ENCODE data around the gene FFAR4.

GRCh38 chr10:93518531-93518930 is 47.9 kb upstream of the FFAR4 start:
- TF ChIP-seq CTCF (IDR thresholded peaks at IDR 0.05) (no peak), EZH2 (IDR thresholded peaks at IDR 0.05) (no peak)
